Dedifferentiated amniotic fluid mesenchymal stem cell (primary cell): ENCODE measurements around the gene LGR5.

Experiments used
- DNase-seq: peaks from one replicate; pipeline ENCODE4 v3.0.0-alpha.2; 2016; ENCODE audit errors: extremely low spot score

Gene LGR5

DNA sequence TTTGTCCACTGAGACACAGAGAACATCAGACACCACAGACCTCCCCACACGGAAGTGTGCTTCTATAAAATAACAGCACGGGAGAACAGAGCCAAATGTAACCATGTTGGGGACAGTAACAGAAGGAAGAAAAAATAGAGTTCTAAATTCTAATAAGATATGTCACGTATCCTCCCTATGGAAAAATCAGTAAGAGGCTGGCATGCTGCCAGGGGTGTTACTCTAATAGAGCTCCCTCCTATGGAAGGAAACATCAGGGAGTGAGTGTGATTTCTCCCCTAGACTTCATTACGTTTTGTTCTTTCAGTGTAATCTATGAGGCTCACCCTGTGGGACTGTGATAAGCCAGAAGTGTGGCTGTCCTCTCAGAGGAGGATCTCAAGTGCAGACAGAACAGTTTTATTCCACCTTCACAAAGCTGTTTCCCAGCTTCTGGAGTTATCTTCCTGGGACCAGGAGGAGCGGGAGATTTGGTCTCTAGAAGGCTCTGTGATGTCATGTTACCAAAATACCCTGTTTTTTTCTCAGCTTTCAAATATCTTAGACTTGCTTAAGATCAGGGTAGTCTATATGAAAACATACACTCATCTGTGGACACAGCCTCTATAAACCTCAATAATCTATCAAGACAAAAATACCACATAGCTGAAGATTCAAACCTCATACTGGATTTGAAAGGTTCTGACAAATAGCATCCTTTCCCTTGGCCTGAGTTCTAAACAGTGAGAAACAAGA, 154.8 kb downstream of the LGR5 start:
- DNase-seq, result no peak

GRCh38 chr12:71599210-71599609, 159.6 kb downstream of the LGR5 start:
- DNase-seq, result no peak

- DNase-seq, result no peak
Measured at GRCh38 chr12:71601546-71601945, 161.9 kb downstream of the LGR5 start.

DNA sequence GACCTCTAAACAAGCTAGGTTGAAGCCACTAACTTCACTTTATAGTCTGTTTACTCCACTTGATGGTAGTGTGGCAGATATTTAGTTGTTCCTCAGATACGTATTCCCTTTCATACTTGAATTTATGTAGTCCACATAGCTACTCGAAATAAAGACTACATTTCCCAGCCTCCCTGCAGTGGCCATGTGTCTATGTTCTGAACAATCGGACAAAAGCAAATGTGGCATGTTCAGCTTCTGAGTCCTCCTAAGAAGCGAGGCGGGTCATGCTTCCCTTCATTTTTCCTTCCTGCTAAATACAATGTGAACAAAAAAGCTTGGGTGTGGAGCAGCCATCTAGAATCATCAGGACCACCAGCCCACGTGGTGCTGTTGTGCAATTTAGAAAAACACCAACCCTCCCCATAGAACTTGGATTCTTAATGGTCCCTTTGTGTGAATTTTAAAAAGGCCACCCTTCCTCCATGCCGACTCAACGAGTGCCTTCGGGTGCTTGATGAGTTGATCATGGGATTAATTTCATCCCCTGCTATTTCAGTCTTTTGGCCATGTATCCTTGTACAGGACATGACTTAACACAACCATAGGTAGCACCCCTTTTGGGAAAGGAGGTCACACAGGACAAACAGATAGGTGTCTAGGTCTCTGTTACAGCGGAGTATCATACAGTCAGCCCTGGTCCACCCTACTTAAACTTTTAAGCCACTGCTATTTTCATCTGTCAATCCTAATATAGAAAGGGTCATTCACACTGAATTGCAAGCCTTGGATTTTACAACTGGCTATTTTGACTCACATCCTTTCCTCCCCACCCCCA, 163.4 kb downstream of the LGR5 start:
- no peak for DNase-seq

- DNase-seq, result no peak
Measured at GRCh38 chr12:71605039-71605438, 165.4 kb downstream of the LGR5 start.

- no peak for DNase-seq
Measured at GRCh38 chr12:71607494-71608330, 168.1 kb downstream of the LGR5 start.

GRCh38 chr12:71610031-71610795, 170.6 kb downstream of the LGR5 start:
- DNase-seq, result no peak

- DNase-seq, result no peak
Measured at GRCh38 chr12:71621938-71622337, 182.3 kb downstream of the LGR5 start.

GRCh38 chr12:71625476-71625875, 185.9 kb downstream of the LGR5 start:
- DNase-seq, result no peak

GRCh38 chr12:71626098-71626497, 186.5 kb downstream of the LGR5 start:
- no peak for DNase-seq

- no peak for DNase-seq
Measured at GRCh38 chr12:71626768-71627167, 187.2 kb downstream of the LGR5 start.

- DNase-seq, result no peak
Measured at GRCh38 chr12:71627438-71628002, 187.9 kb downstream of the LGR5 start.
